Heart right ventricle (tissue), 16 donors: ENCODE measurements around the gene MSX2. TPM values are rescaled to one million over a fixed set of nuclear protein-coding genes. Genes with fewer than 3 reads are reported as not detected.
A peak's percentile ranks its signal among the peaks of the same experiment; 100 is the strongest.

Experiments used
- ATAC-seq, 8 donors: fragments of 200-7000 bp; cut with Tn5 transposase; one replicate each; pipeline ENCODE4 v1.9.1; 2020; ENCODE audit warnings: mild to moderate bottlenecking in 8 of 8, moderate library complexity in 8 of 8, moderate number of reproducible peaks in 1 of 8
- DNase-seq, 2 donors: peaks; one replicate each; pipeline ENCODE4 v3.0.0-alpha.2; 2020
- H3K27ac ChIP-seq, 10 donors: fragments of 200-600 bp; sonication (generic) in 2 of 10; one replicate each; pipeline versions ENCODE4 v1.5.0 to v1.8.0; 2020 to 2022; ENCODE audit warnings: mild to moderate bottlenecking in 3 of 10
- H3K27me3 ChIP-seq, 7 donors: fragments of 200-600 bp; one replicate each; pipeline ENCODE4 v1.8.0; 2021 to 2022; ENCODE audit warnings: mild to moderate bottlenecking in 2 of 7
- H3K36me3 ChIP-seq, 9 donors: fragments of 200-600 bp; sonication (generic) in 1 of 9; one replicate each; pipeline versions ENCODE4 v1.5.0 to v1.8.0; 2020 to 2022; ENCODE audit warnings: mild to moderate bottlenecking in 2 of 9
- H3K4me1 ChIP-seq, 9 donors: fragments of 200-600 bp; sonication (generic) in 1 of 9; one replicate each; pipeline versions ENCODE4 v1.5.0 to v1.8.0; 2020 to 2022; ENCODE audit warnings: mild to moderate bottlenecking in 4 of 9
- H3K4me3 ChIP-seq, 10 donors: fragments of 200-600 bp; sonication (generic) in 2 of 10; one replicate each; pipeline versions ENCODE4 v1.5.0 to v1.8.0; 2020 to 2022; ENCODE audit warnings: mild to moderate bottlenecking in 7 of 10, moderate library complexity in 2 of 10
- H3K9me3 ChIP-seq, 11 donors: fragments of 200-600 bp in 10 of 11; sonication (generic) in 2 of 11; one replicate each; pipeline versions ENCODE4 v1.5.0 to v1.8.0; 2013 to 2022; ENCODE audit warnings: mild to moderate bottlenecking in 2 of 11, control low read depth in 1 of 11, moderate library complexity in 1 of 11
- WGBS, 2 donors: extraction: QIAGEN DNeasy Blood & Tissue Kit; methylation state at CpG; one replicate each; pipeline ENCODE4 v1.1.7; 2013; ENCODE audit warnings: inconsistent platforms in 1 of 2; 5-methylcytosine and 5-hydroxymethylcytosine counted together
- intact Hi-C, 10 donors: fragments of 100-400 bp; cut with DNase I; formaldehyde crosslinking; loops; one replicate each; pipeline versions ENCODE4 v1.11.1 to v1.14.2; 2022
- polyA plus RNA-seq, 2 donors: library from polyadenylated mRNA; stranded (reverse); fragments of 200-250 nt; gene quantifications; one replicate each; pipeline ENCODE4 v1.2.3, GENCODE V29; 2013
- total RNA-seq, 10 donors: library from RNA; stranded (reverse); fragmentation: NEBNext Ultra II Directional in 3 of 10; extraction: Animal tissue kit (Norgen Biotek cat#: 25700) in 3 of 10; gene quantifications; one replicate each; pipeline versions ENCODE4 v1.2.1 to v1.2.4, GENCODE V29; 2021 to 2023
- TF ChIP-seq, protein P1 (sequence below), 9 donors: fragments of 200-600 bp; sonication (generic) in 2 of 9; IDR thresholded peaks; one replicate each; pipeline versions ENCODE4 v1.5.0 to v1.8.0; 2021 to 2022; ENCODE audit warnings: antibody characterized with exemption in 9 of 9, mild to moderate bottlenecking in 5 of 9, moderate library complexity in 1 of 9
- donor health status: Arrhythmogenic right ventricular cardiomyopathy.
- donor health status: ischemic (EF 13 %, LVEDD 7.1; RV severe dilation, severe dysfunction).
- donor health status: healthy with polysubstance abuse.
- donor health status: DM: no; HTN: yes; CAD: no.
- donor health status: DM: no; HTN: no; CAD: no.
- donor health status: ischemic (EF 25% LVEDD 6.9; RV normal size, moderate dysfunction).
- donor health status: ischemic (EF 25% LVEDD 5.7; RV mildly dilated, moderate dysfunction).
- donor health status: healthy.
- donor health status: DM: yes; HTN: yes; CAD: no.
- donor health status: Ischemic cardiomyopathy.
- donor health status: ischemic (EF 35%, LVEDD 5.7; RV mildly dilated, moderate dysfunction).
- donor health status: nonischemic (EF 11% LVEDD 7.7; RV severe dilation, severe dysfunction).
- donor health status: DM: yes; HTN: yes; CAD: no.
- donor health status: PGD.
- donor health status: ischemic (EF 29% LVEDD 5.4; RV normal size, mild dysfunction).
- donor health status: nonischemic (EF 23%, LVEDD 6.1; RV moderate dilation, normal function).

MSX2 gene
- total and polyA plus RNA-seq, 12 donors = 0.43 to 2.1 (median 1.4) TPM

DNA sequence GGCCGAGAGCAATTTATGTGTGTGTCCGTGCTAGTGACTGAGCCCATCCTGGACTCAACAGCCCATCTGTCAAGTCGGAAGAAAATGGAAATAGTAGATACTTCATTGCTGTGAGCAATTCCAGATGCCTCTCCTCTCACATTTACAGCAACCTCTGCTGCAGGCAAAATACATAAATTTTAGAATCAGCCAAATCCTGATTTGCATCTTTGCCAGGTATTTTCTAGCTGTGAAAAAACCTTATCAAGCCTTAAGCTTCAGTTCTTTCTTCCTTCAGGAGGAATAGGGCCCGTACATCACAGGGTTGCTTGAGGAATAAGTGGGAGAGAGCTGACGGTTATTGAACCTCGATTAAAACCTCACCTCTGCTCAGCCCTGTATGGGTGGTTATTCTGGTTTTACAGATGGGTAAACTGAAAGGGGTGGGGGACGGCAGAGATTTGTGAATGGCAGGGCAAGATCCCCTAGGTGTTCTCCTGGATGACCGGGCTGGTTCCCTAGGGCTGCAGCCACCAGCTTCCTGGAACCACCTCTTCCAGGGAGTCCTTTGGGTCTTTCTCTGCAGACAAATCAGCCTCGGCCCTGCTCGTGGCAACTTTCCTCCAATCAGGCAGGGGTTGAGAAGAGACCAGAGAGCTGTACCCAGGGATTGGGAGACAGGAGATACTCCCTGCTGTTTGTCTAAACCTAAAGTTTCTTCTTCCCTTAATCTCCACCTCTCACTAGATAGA, 5.3 kb upstream of the MSX2 start:
- H3K4me3 ChIP-seq = no peak overlapping the region
- no peak overlapping the region for H3K27ac ChIP-seq
- WGBS, 2 donors = 17 to 19% methylated on average over 10 of the region's 10 CpGs
- peaks cover 0 to 17% (median 8%) of the 10 kb centered on the region in 9 donors for H3K4me1 ChIP-seq
- no peaks in the 10 kb centered on the region for H3K9me3 ChIP-seq
- ATAC-seq (no peak), DNase-seq (no peak)
- TF ChIP-seq, protein P1, sequence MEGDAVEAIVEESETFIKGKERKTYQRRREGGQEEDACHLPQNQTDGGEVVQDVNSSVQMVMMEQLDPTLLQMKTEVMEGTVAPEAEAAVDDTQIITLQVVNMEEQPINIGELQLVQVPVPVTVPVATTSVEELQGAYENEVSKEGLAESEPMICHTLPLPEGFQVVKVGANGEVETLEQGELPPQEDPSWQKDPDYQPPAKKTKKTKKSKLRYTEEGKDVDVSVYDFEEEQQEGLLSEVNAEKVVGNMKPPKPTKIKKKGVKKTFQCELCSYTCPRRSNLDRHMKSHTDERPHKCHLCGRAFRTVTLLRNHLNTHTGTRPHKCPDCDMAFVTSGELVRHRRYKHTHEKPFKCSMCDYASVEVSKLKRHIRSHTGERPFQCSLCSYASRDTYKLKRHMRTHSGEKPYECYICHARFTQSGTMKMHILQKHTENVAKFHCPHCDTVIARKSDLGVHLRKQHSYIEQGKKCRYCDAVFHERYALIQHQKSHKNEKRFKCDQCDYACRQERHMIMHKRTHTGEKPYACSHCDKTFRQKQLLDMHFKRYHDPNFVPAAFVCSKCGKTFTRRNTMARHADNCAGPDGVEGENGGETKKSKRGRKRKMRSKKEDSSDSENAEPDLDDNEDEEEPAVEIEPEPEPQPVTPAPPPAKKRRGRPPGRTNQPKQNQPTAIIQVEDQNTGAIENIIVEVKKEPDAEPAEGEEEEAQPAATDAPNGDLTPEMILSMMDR (IDR thresholded peaks at IDR 0.05) = no peak
- intact Hi-C loops = no loop called here
- H3K27me3 ChIP-seq = peaks cover 18 to 100% (median 96%) of the 10 kb centered on the region in 7 donors
- H3K36me3 ChIP-seq = no peaks in the 10 kb centered on the region

DNA sequence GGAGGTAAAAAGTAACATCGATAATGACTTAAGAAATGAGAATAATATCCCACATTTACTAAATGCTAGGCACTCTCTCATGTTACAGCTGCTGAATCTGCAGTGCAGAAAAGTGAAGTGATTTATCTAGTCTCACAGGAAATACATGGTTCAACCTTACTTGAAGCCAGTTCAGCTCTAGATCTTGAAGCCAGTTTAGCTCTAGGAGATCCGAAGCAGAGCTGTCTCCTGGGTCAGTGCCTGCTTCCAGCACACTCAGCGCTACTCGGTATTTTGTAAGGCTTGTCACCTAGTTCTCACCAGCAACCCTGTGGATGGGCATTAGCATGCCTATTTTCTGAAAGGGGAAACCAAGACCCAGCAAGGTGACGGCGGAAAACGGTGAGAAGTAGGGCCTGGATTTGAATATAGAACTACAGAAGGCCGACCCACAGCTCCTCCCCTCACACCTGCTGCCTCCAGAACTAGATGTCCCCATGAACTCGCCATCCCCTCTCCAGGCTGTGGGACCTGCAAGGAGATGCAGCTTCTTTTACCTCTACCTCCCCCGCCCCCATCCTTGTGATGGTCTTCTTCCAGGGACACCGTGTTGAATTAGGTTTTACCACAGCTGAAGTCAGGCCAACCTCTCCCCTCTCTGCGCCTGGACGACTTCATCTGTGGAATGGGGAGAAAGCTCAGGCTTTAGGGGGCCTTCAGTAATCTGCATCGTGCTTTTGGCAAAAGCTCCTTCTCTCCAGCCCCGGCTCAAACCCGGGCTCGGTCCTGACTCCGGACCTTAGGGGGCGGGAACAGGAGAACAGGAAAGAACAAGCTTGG, 4.4 kb upstream of the MSX2 start:
- DNase-seq (no peak), ATAC-seq (no peak)
- Histone ChIP-seq H3K4me3 (no peak overlapping the region), H3K27me3 (peaks cover 18 to 100% (median 93%) of the 10 kb centered on the region in 7 donors), H3K4me1 (peaks cover 0 to 21% (median 9%) of the 10 kb centered on the region in 9 donors), H3K36me3 (no peaks in the 10 kb centered on the region), H3K27ac (no peak overlapping the region), H3K9me3 (no peaks in the 10 kb centered on the region)
- TF ChIP-seq, protein P1 (IDR thresholded peaks at IDR 0.05) = no peak
- intact Hi-C loops = no loop called here
- 12 to 16% methylated on average over 19 of the region's 19 CpGs for WGBS, 2 donors

DNA sequence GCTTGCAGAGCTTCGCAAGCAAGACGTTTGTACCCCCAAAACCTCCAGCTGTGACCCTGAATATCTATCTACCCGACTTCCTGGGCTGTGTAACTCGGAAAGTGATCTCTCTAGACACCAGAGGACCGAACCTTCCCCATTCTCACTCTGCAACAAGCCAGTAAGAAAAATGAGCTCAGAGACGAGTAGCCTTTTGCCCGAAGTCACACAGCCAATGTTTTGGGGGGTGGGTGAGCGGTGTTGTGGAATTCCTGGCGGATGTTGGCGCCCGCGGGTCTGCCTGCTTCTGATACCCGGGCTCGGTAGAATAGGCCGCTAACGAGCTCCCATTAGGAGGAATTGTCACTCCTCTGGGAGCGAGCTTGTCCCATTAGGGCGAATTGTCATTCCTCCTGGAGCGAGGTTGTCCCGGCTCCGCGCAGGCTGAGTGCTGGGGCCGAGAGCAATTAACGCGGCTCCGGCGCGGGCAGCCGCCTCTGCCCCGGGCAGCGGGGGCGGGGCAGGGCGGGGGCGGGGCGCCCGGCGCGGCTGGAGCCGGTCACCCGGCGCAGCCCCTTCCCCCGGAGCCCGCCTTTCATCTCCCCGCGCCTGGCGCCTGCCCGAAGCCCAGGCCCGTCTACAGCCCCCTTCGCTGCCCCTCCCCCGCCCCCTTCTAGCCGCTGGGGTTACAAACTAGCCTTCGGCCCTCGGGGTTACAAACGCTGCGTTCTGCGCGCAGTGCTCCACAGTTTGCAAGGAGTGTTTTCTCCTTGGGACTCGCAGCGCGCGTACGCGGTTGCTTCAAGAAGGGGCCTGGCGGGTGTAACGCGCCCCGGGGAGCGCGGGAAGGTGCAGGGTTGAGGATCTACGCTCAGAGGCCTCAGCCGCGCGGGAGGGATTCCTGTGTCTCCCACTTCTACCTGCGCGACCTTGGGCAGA, 3.5 kb upstream of the MSX2 start:
- H3K4me1 ChIP-seq = peaks cover 0 to 30% (median 9%) of the 10 kb centered on the region in 9 donors
- H3K27me3 ChIP-seq = peaks cover 18 to 100% (median 96%) of the 10 kb centered on the region in 7 donors
- H3K36me3 ChIP-seq = no peaks in the 10 kb centered on the region
- H3K9me3 ChIP-seq = no peaks in the 10 kb centered on the region
- intact Hi-C loops = no loop called here
- TF ChIP-seq, protein P1 (IDR thresholded peaks at IDR 0.05) = no peak
- 1% methylated on average over 70 to 75 of the region's 75 CpGs for WGBS, 2 donors
- ATAC-seq (no peak), DNase-seq (no peak)
- H3K27ac ChIP-seq = no peak overlapping the region
- peak overlapping the region in 7 of 10 donors; percentile 14 to 38 (median 16) for H3K4me3 ChIP-seq
